H1 (cell line): ENCODE data around the gene MAN1A2. TPM values are rescaled to one million over a fixed set of nuclear protein-coding genes. Genes with fewer than 3 reads are reported as not detected.

Experiments used
- CTCF ChIA-PET: fragments of 300-600 bp; sonication (Branson Sonifier 250); formaldehyde crosslinking; loops from one replicate; lab custom pipeline; 2021; ENCODE audit not compliant: partially characterized antibody; lab: Charles Lee
- POLR2A ChIA-PET: fragments of 300-600 bp; sonication (Branson Sonifier 250); formaldehyde crosslinking; loops from one replicate; lab custom pipeline; 2021; ENCODE audit warnings: inconsistent platforms; ENCODE audit not compliant: partially characterized antibody; lab: Charles Lee
- DNase-seq, 2 experiments: peaks; one replicate each; pipeline versions ENCODE4 v3.0.0 to v3.0.0-alpha.2; 2010 to 2022; ENCODE audit warnings: low spot score in 2 of 2, low read depth in 1 of 2, mixed read lengths in 1 of 2
- FAIRE-seq: peaks from 2 replicates; lab custom pipeline; 2011; peaks lifted over from hg19 to GRCh38; lab: Jason Lieb, UNC
- H2AFZ ChIP-seq: 2 replicates; pipeline ENCODE4 v1.8.1; 2012; ENCODE audit warnings: low read length, inconsistent platforms
- H2AK5ac ChIP-seq: 2 replicates; pipeline ENCODE4 v1.6.1; 2013; ENCODE audit warnings: low read depth, low read length
- H2BK120ac ChIP-seq: replicated peaks from 2 replicates; pipeline ENCODE3; 2013; ENCODE audit warnings: low read depth, low read length, inconsistent platforms
- H2BK12ac ChIP-seq: 2 replicates; pipeline ENCODE4 v1.6.1; 2013; ENCODE audit warnings: low read depth, low read length
- H2BK15ac ChIP-seq: 2 replicates; pipeline ENCODE4 v1.6.1; 2013; ENCODE audit warnings: low read length
- H2BK20ac ChIP-seq: 2 replicates; pipeline ENCODE4 v1.6.1; 2013; ENCODE audit warnings: low read length
- H2BK5ac ChIP-seq: 2 replicates; pipeline ENCODE4 v1.6.1; 2013; ENCODE audit warnings: low read depth, low read length
- H3K14ac ChIP-seq: 2 replicates; pipeline ENCODE4 v1.6.1; 2013; ENCODE audit warnings: inconsistent platforms; ENCODE audit not compliant: insufficient read length
- H3K18ac ChIP-seq: 2 replicates; pipeline ENCODE4 v1.6.1; 2013; ENCODE audit warnings: low read length; ENCODE audit errors: extremely low read depth
- H3K23ac ChIP-seq: 2 replicates; pipeline ENCODE4 v1.6.1; 2013; ENCODE audit warnings: inconsistent platforms; ENCODE audit not compliant: insufficient read length
- H3K23me2 ChIP-seq: 2 replicates; pipeline ENCODE4 v1.6.1; 2013; ENCODE audit warnings: low read depth, low read length
- H3K27ac ChIP-seq: 2 replicates; pipeline ENCODE4 v1.6.1; 2011; ENCODE audit warnings: low read depth, low read length, inconsistent platforms
- H3K27me3 ChIP-seq, 4 experiments: replicated peaks in 1 of 4; 1 replicate in 1 of 4; 2 replicates in 3 of 4; pipeline versions ENCODE4 v1.6.1 to v1.8.1; 2011 to 2013; ENCODE audit warnings: low read length in 3 of 4, mild to moderate bottlenecking in 3 of 4, inconsistent platforms in 2 of 4, mixed read lengths in 2 of 4, moderate library complexity in 1 of 4; ENCODE audit not compliant: control insufficient read depth in 3 of 4, insufficient read depth in 3 of 4; ENCODE audit errors: extremely low read depth in 1 of 4
- H3K36me3 ChIP-seq, 4 experiments: 2 replicates each; pipeline versions ENCODE4 v1.6.1 to v1.8.1; 2011 to 2013; ENCODE audit warnings: mild to moderate bottlenecking in 4 of 4, low read length in 3 of 4, moderate library complexity in 2 of 4, control low read depth in 1 of 4, inconsistent platforms in 1 of 4; ENCODE audit not compliant: insufficient read depth in 4 of 4, control insufficient read depth in 2 of 4
- H3K4ac ChIP-seq: replicated peaks from 2 replicates; pipeline ENCODE3; 2013; ENCODE audit warnings: low read length, low read depth, mixed read lengths, inconsistent platforms; ENCODE audit not compliant: insufficient read length
- H3K4me1 ChIP-seq, 4 experiments: replicated peaks in 1 of 4; 1 replicate in 1 of 4; 2 replicates in 3 of 4; pipeline versions ENCODE4 v1.6.1 to v1.8.1; 2011 to 2013; ENCODE audit warnings: low read length in 3 of 4, inconsistent platforms in 2 of 4, mixed read lengths in 1 of 4; ENCODE audit not compliant: insufficient read depth in 4 of 4, control insufficient read depth in 3 of 4
- H3K4me2 ChIP-seq, 2 experiments: 2 replicates each; pipeline versions ENCODE4 v1.6.1 to v1.8.1; 2011 to 2013; ENCODE audit warnings: low read depth in 2 of 2, low read length in 2 of 2, control low read depth in 1 of 2, inconsistent platforms in 1 of 2, mild to moderate bottlenecking in 1 of 2; ENCODE audit not compliant: insufficient read depth in 1 of 2
- H3K4me3 ChIP-seq, 4 experiments: fragments of 200-600, 300-600 bp in 1 of 4; sonication (generic), shearing (Covaris generic), sonication (Bioruptor Twin) in 1 of 4; 2 replicates each; pipeline versions ENCODE4 v1.5.1 to v1.8.1; 2011 to 2016; ENCODE audit warnings: low read length in 4 of 4, low read depth in 3 of 4, control low read depth in 2 of 4, inconsistent platforms in 2 of 4, mild to moderate bottlenecking in 2 of 4, mixed read lengths in 1 of 4, moderate library complexity in 1 of 4; ENCODE audit not compliant: insufficient read depth in 2 of 4; ENCODE audit errors: extremely low read depth in 1 of 4
- H3K56ac ChIP-seq: replicated peaks from 2 replicates; pipeline ENCODE3; 2013; ENCODE audit warnings: low read depth, mild to moderate bottlenecking, mixed read lengths, low read length, inconsistent platforms; ENCODE audit not compliant: insufficient read length
- H3K79me1 ChIP-seq: 2 replicates; pipeline ENCODE4 v1.6.1; 2013; ENCODE audit warnings: low read depth, low read length, control low read depth
- H3K79me2 ChIP-seq, 2 experiments: 2 replicates each; pipeline versions ENCODE4 v1.6.1 to v1.8.1; 2012 to 2013; ENCODE audit warnings: low read length in 2 of 2, mild to moderate bottlenecking in 2 of 2, inconsistent platforms in 1 of 2; ENCODE audit not compliant: insufficient read depth in 2 of 2, control insufficient read depth in 1 of 2
- H3K9ac ChIP-seq, 4 experiments: replicated peaks in 1 of 4; 1 replicate in 1 of 4; 2 replicates in 3 of 4; pipeline versions ENCODE4 v1.6.1 to v1.8.1; 2011 to 2013; ENCODE audit warnings: low read depth in 3 of 4, low read length in 3 of 4, control low read depth in 2 of 4, mild to moderate bottlenecking in 2 of 4, moderate library complexity in 2 of 4, inconsistent platforms in 1 of 4; ENCODE audit errors: extremely low read depth in 1 of 4
- H3K9me3 ChIP-seq, 2 experiments: 2 replicates each; pipeline versions ENCODE4 v1.6.1 to v1.8.1; 2012 to 2013; ENCODE audit warnings: mild to moderate bottlenecking in 2 of 2, moderate library complexity in 2 of 2, control low read depth in 1 of 2, inconsistent platforms in 1 of 2, low read depth in 1 of 2, low read length in 1 of 2, mixed read lengths in 1 of 2; ENCODE audit not compliant: insufficient read depth in 2 of 2
- H4K20me1 ChIP-seq, 2 experiments: replicated peaks in 1 of 2; 2 replicates each; pipeline versions ENCODE3 to v1.8.1; 2011 to 2013; ENCODE audit warnings: inconsistent platforms in 2 of 2, low read length in 2 of 2, mild to moderate bottlenecking in 1 of 2; ENCODE audit not compliant: insufficient read depth in 2 of 2, control insufficient read depth in 1 of 2
- H4K5ac ChIP-seq: 2 replicates; pipeline ENCODE4 v1.6.1; 2013; ENCODE audit warnings: low read length, low read depth, mixed read lengths, inconsistent platforms; ENCODE audit not compliant: insufficient read length
- H4K8ac ChIP-seq: 2 replicates; pipeline ENCODE4 v1.8.0; 2013; ENCODE audit warnings: mild to moderate bottlenecking, moderate library complexity, low read length, inconsistent platforms; ENCODE audit not compliant: insufficient read depth; ENCODE audit errors: extremely low read depth
- H4K91ac ChIP-seq: replicated peaks from 2 replicates; pipeline ENCODE3; 2013; ENCODE audit warnings: low read length, mixed read lengths, inconsistent platforms; ENCODE audit not compliant: insufficient read length
- BCL11A ChIP-seq, 2 experiments: IDR thresholded peaks; one replicate each; pipeline ENCODE4 v1.6.1; 2011; ENCODE audit warnings: low read depth in 2 of 2, low read length in 2 of 2, mild to moderate bottlenecking in 2 of 2
- EZH2 ChIP-seq: fragments of 200-600 bp; sonication (generic); IDR thresholded peaks from 2 replicates; pipeline ENCODE4 v1.7.1; 2012; ENCODE audit warnings: low read depth, mild to moderate bottlenecking, moderate library complexity, low read length, inconsistent platforms; ENCODE audit not compliant: severe bottlenecking
- KDM4A ChIP-seq: IDR thresholded peaks from one replicate; pipeline ENCODE4 v1.7.1; 2012; ENCODE audit warnings: low read depth, mild to moderate bottlenecking, moderate library complexity, low read length, inconsistent platforms; ENCODE audit not compliant: severe bottlenecking
- KDM5A ChIP-seq: fragments of 200-600 bp; IDR thresholded peaks from 2 replicates; pipeline ENCODE4 v1.7.1; 2012; ENCODE audit warnings: mild to moderate bottlenecking, low read length, inconsistent platforms, mixed read lengths
- POU5F1 ChIP-seq: IDR thresholded peaks from 2 replicates; pipeline ENCODE4 v1.6.1; 2011; ENCODE audit warnings: low read depth, mild to moderate bottlenecking, low read length, moderate library complexity
- SIRT6 ChIP-seq: IDR thresholded peaks from one replicate; pipeline ENCODE4 v1.7.1; 2012; ENCODE audit warnings: low read length, inconsistent platforms
- SIX5 ChIP-seq: IDR thresholded peaks from 2 replicates; pipeline ENCODE4 v1.6.1; 2011; ENCODE audit warnings: mild to moderate bottlenecking, low read depth, low read length
- TAF7 ChIP-seq: optimal IDR thresholded peaks from 2 replicates; pipeline ENCODE3; 2011; ENCODE audit warnings: low read depth, mild to moderate bottlenecking, inconsistent platforms, low read length, moderate library complexity, borderline replicate concordance
- WGBS, 2 experiments: shearing (Covaris generic) in 1 of 2; methylation state at CpG; one replicate each; pipeline versions ENCODE4 v1.1.6 to v1.1.7; 2013 to 2015; ENCODE audit warnings: low lambda C conversion rate in 2 of 2, mixed read lengths in 2 of 2, inconsistent platforms in 1 of 2, low coverage in 1 of 2, missing lambda C conversion rate in 1 of 2; ENCODE audit not compliant: insufficient replicate concordance in 2 of 2, insufficient coverage in 1 of 2, insufficient read length in 1 of 2; ENCODE audit errors: extremely low coverage in 1 of 2, missing lambda C conversion rate in 1 of 2; 5-methylcytosine and 5-hydroxymethylcytosine counted together
- polyA plus RNA-seq, 7 experiments: library from polyadenylated mRNA; depleted of rRNA in 3 of 7; stranded (reverse) in 5 of 7; unstranded in 2 of 7; fragments of >200 nt in 5 of 7; fragments of 200-250 nt in 2 of 7; gene quantifications; 1 replicate in 5 of 7; 2 replicates in 1 of 7; 4 replicates in 1 of 7; pipeline versions ENCODE4 v1.2.1 to v1.2.3, GENCODE V29; 2011 to 2013; ENCODE audit warnings: missing spikeins in 2 of 7, mixed read lengths in 2 of 7
- total RNA-seq: library from RNA; stranded (reverse); fragmentation: NEBNext Ultra II Directional; extraction: Animal tissue kit (Norgen Biotek cat#: 25700); gene quantifications from 2 replicates; pipeline ENCODE4 v1.2.1, GENCODE V29; 2021
- TF ChIP-seq, protein P1 (sequence below): IDR thresholded peaks from 2 replicates; pipeline ENCODE4 v1.6.1; 2012; ENCODE audit warnings: inconsistent platforms
- TF ChIP-seq, protein P2 (sequence below): IDR thresholded peaks from 2 replicates; pipeline ENCODE4 v1.6.1; 2011; ENCODE audit warnings: low read depth, mild to moderate bottlenecking, low read length; ENCODE audit not compliant: insufficient read depth

MAN1A2 gene
- total and polyA plus RNA-seq, 2 of the 8 experiments (the other 6 are each of a cell fraction or from before 2014, with no cell fraction given) = 5.5 to 18.8 TPM

DNA sequence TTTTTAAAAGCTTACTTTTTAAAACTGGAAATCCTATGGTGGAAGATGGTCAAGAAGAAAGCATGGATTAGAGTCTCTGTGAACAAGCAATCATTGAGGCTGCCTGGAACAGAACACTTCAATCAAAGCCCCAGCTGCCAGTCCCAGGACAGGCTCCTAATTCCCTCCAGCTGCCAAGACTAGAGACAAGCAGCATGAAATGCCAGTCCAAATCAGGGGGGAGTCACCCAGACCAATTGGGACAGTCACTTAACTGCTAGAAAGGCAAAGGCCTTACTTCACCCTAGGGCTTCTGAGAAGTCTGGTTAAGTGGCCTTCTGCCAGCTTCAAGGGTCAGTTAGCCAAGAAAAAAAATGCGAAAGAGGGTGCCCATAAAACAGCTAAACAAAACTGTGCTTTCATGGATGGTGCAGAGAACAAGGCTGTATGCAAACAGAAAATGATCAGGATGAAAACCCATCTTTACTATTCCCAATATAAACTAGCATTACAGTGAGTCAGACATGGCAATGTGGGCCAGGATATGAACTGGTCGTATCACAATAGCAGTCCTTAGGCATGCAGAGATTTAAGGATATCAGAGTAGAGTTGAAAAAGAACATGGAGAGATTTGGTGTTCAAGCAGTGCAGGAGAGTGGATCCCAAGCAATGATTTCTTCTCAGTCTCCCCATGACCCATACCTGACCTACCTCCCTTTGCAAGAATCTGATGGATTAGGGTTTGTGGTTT is 31.0 kb upstream of the MAN1A2 start:
- Histone ChIP-seq H3K23ac (no peak overlapping the region), H3K23me2 (no peaks in the 10 kb centered on the region), H3K27ac (no peak overlapping the region), H2AK5ac (no peak overlapping the region), H4K8ac (no peak overlapping the region), H3K4me1 (peaks cover 0 to 2% (median 0%) of the 10 kb centered on the region in 4 experiments; a peak in 1 of 7 replicates), H2BK5ac (no peak overlapping the region), H2BK12ac (no peak overlapping the region), H4K5ac (no peak overlapping the region), H3K36me3 (no peaks in the 10 kb centered on the region), H3K18ac (no peak overlapping the region), H3K4me3 (no peak overlapping the region), H3K27me3 (no peaks in the 10 kb centered on the region), H2BK20ac (no peak overlapping the region), H3K9ac (no peak overlapping the region), H3K56ac (no peak overlapping the region), H3K79me1 (no peaks in the 10 kb centered on the region), H4K91ac (no peak overlapping the region), H3K4me2 (no peak overlapping the region), H3K14ac (no peak overlapping the region), H2AFZ (no peak overlapping the region), H3K4ac (no peak overlapping the region), H3K9me3 (no peaks in the 10 kb centered on the region), H2BK15ac (no peak overlapping the region), H4K20me1 (no peaks in the 10 kb centered on the region), H2BK120ac (no peak overlapping the region), H3K79me2 (no peaks in the 10 kb centered on the region)
- 43% methylated on average over 2 of the region's 2 CpGs; no CpG with 5 or more reads in 1 of the 2 experiments for WGBS, 2 experiments
- ChIA-PET POLR2A (interaction anchor here (1.4 kb wide), 1 partner anchor 8 kb away, joined by 3 read pairs; no protein-coding TSS in a partner anchor), CTCF (interaction anchor here (2.4 kb wide), 1 partner anchor 14 kb away, joined by 7 read pairs; no protein-coding TSS in a partner anchor)
- FAIRE-seq (no peak), DNase-seq (no peak)
- TF ChIP-seq TAF7 = no peak
- TF ChIP-seq, protein P1, sequence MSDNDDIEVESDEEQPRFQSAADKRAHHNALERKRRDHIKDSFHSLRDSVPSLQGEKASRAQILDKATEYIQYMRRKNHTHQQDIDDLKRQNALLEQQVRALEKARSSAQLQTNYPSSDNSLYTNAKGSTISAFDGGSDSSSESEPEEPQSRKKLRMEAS = no peak
- no peak for TF ChIP-seq KDM4A
- no peak for TF ChIP-seq BCL11A (IDR thresholded peaks at IDR 0.05; ENCODE audit: low read depth in 2 of 2, low read length in 2 of 2)
- TF ChIP-seq, protein P2, sequence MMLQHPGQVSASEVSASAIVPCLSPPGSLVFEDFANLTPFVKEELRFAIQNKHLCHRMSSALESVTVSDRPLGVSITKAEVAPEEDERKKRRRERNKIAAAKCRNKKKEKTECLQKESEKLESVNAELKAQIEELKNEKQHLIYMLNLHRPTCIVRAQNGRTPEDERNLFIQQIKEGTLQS = no peak
- TF ChIP-seq SIX5 = no peak
- TF ChIP-seq POU5F1 = no peak
- no peak for TF ChIP-seq EZH2
- no peak for TF ChIP-seq KDM5A
- no peak for TF ChIP-seq SIRT6
